Lower leg skin (tissue), 3 donors: Measurements from ENCODE around the gene SDCCAG8.

Experiments
- POLR2A ChIP-seq, 2 donors: fragments of 450-650 bp; IDR thresholded peaks; one replicate each; pipeline ENCODE4 v1.6.1; 2016 to 2017; ENCODE audit warnings: antibody characterized with exemption in 2 of 2, mild to moderate bottlenecking in 1 of 2, moderate library complexity in 1 of 2
- TF ChIP-seq, protein P1 (sequence below), 3 donors: fragments of 450-650 bp; IDR thresholded peaks; one replicate each; pipeline ENCODE4 v1.5.1; 2016; ENCODE audit warnings: antibody characterized with exemption in 3 of 3, mild to moderate bottlenecking in 3 of 3, moderate library complexity in 2 of 3

GRCh38 chr1:243257189-243257588, 1.3 kb downstream of the SDCCAG8 start:
- TF ChIP-seq, protein P1, sequence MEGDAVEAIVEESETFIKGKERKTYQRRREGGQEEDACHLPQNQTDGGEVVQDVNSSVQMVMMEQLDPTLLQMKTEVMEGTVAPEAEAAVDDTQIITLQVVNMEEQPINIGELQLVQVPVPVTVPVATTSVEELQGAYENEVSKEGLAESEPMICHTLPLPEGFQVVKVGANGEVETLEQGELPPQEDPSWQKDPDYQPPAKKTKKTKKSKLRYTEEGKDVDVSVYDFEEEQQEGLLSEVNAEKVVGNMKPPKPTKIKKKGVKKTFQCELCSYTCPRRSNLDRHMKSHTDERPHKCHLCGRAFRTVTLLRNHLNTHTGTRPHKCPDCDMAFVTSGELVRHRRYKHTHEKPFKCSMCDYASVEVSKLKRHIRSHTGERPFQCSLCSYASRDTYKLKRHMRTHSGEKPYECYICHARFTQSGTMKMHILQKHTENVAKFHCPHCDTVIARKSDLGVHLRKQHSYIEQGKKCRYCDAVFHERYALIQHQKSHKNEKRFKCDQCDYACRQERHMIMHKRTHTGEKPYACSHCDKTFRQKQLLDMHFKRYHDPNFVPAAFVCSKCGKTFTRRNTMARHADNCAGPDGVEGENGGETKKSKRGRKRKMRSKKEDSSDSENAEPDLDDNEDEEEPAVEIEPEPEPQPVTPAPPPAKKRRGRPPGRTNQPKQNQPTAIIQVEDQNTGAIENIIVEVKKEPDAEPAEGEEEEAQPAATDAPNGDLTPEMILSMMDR (IDR thresholded peaks at IDR 0.05), result no peak
- no peak for TF ChIP-seq POLR2A (IDR thresholded peaks at IDR 0.05)
